Gastroesophageal sphincter (tissue), 4 donors: ENCODE measurements around the gene UGGT1. TPM values are rescaled to one million over a fixed set of nuclear protein-coding genes. Genes with fewer than 3 reads are reported as not detected.

Source experiments
- ATAC-seq: fragments of 150-250 bp; one replicate; pipeline ENCODE4 v1.9.1; 2016; ENCODE audit warnings: mild to moderate bottlenecking, moderate library complexity
- H3K27ac ChIP-seq, 4 donors: fragments of 200-600 bp; sonication (generic) in 3 of 4; 1 replicate in 3 of 4; 2 replicates in 1 of 4; pipeline ENCODE4 v1.5.1; 2016 to 2019
- H3K27me3 ChIP-seq: fragments of 200-600 bp; sonication (generic); one replicate; pipeline ENCODE4 v1.5.1; 2019
- H3K36me3 ChIP-seq, 2 donors: fragments of 200-600 bp; sonication (generic); one replicate each; pipeline ENCODE4 v1.5.1; 2019; ENCODE audit warnings: control low read depth in 1 of 2
- H3K4me1 ChIP-seq, 3 donors: fragments of 200-600 bp; sonication (generic); 1 replicate in 2 of 3; 2 replicates in 1 of 3; pipeline ENCODE4 v1.5.1; 2016 to 2019; ENCODE audit warnings: control low read depth in 2 of 3
- H3K4me3 ChIP-seq, 2 donors: fragments of 200-600 bp; sonication (generic); one replicate each; pipeline ENCODE4 v1.5.1; 2019; ENCODE audit warnings: mild to moderate bottlenecking in 1 of 2, moderate library complexity in 1 of 2
- H3K9me3 ChIP-seq, 3 donors: fragments of 200-600 bp; sonication (generic); one replicate each; pipeline ENCODE4 v1.5.1; 2017 to 2019; ENCODE audit warnings: control low read depth in 2 of 3
- CTCF ChIP-seq, 4 experiments: fragments of 200-600 bp in 2 of 4; fragments of 450-650 bp in 2 of 4; sonication (generic) in 1 of 4; IDR thresholded peaks; one replicate each; pipeline ENCODE4 v1.5.1; 2017 to 2019; ENCODE audit warnings: antibody characterized with exemption in 4 of 4, mild to moderate bottlenecking in 2 of 4, moderate library complexity in 2 of 4
- EP300 ChIP-seq: sonication (generic); formaldehyde crosslinking; IDR thresholded peaks from one replicate; pipeline ENCODE4 v1.6.1; 2017; ENCODE audit warnings: antibody characterized with exemption, mild to moderate bottlenecking
- POLR2A ChIP-seq, 2 donors: fragments of 450-650 bp; IDR thresholded peaks; one replicate each; pipeline ENCODE4 v1.6.1; 2017; ENCODE audit warnings: antibody characterized with exemption in 2 of 2, mild to moderate bottlenecking in 2 of 2, moderate library complexity in 1 of 2
- POLR2AphosphoS5 ChIP-seq: sonication (generic); formaldehyde crosslinking; IDR thresholded peaks from one replicate; pipeline ENCODE4 v1.6.1; 2017; ENCODE audit warnings: antibody characterized with exemption
- WGBS, 2 donors: methylation state at CpG; one replicate each; pipeline ENCODE4 v1.1.5; 2018; ENCODE audit warnings: low coverage in 1 of 2; 5-methylcytosine and 5-hydroxymethylcytosine counted together
- total RNA-seq, 4 donors: library from RNA; depleted of rRNA; stranded (reverse); fragments of >200 nt; gene quantifications; one replicate each; pipeline ENCODE4 v1.1.0, GENCODE V29; 2016

Gene UGGT1
- total RNA-seq, 4 donors from 2014 or later: 35.5 to 55.4 (median 43.4) TPM

DNA sequence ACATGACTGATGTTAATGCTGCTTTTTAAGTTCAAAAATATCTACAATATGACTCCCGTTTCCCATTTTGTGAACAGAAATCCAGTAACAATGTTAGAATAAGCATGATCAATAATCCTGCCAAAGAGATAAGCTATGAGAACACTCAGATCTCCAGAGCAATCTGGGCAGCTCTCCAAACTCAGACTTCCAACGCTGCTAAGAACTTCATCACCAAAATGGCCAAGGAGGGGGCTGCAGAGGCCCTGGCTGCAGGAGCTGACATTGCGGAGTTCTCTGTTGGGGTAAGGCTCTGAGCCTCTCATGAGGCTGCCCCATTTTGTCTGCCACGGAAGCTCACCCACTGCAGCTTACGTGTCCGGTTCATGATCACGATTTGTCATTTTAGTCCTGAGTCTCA is 68.4 kb downstream of the UGGT1 start:
- Histone ChIP-seq H3K4me3 (no peak overlapping the region), H3K36me3 (peaks cover 0 to 88% of the 10 kb centered on the region in 2 donors)

DNA sequence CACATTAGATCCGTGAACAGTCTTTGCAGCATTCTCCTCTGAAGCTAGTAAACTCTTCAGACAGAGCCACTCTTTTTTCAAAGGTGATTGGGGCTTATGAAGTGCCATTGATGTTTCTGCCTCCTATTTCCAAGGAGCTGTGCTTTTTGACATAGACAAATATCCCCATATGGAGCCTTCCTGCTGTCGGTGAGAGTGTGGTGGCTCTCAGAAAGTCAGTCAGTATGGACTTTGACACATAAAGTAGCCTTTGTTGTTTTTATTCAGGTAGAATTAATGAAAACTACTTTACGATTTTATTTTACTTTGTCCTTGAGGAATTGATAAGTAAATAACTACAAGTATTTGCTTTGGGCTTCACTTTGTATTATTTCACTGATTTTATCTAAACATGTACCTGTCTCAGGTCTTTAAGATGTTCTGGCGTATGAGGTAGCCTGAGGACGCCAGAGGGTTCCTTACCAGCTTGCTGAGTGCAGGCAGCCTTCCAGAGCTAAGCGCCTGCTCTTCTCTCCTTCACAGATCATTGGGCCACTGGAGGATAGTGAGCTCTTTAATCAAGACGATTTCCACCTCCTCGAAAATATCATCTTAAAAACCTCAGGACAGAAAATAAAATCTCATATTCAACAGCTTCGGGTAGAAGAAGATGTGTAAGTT is 69.7 kb downstream of the UGGT1 start:
- TF ChIP-seq CTCF (IDR thresholded peaks at IDR 0.05): no peak
- no peak for TF ChIP-seq POLR2AphosphoS5
- TF ChIP-seq EP300: no peak
- no peak for TF ChIP-seq POLR2A (IDR thresholded peaks at IDR 0.05)
- Histone ChIP-seq H3K27ac (no peak overlapping the region), H3K4me1 (no peaks in the 10 kb centered on the region), H3K27me3 (no peaks in the 10 kb centered on the region), H3K4me3 (no peak overlapping the region), H3K36me3 (peaks cover 0 to 99% of the 10 kb centered on the region in 2 donors), H3K9me3 (no peaks in the 10 kb centered on the region)
- 78 to 81% methylated on average over 6 to 9 of the region's 9 CpGs for WGBS, 2 donors
- ATAC-seq: no peak

More for the DNA sequence above, 68.4 kb downstream of the UGGT1 start:
- Histone ChIP-seq H3K4me1 (no peaks in the 10 kb centered on the region), H3K9me3 (no peaks in the 10 kb centered on the region), H3K27me3 (no peaks in the 10 kb centered on the region), H3K27ac (no peak overlapping the region)
- ATAC-seq: no peak
- 69 to 80% methylated on average over 7 of the region's 7 CpGs for WGBS, 2 donors
- TF ChIP-seq POLR2A (IDR thresholded peaks at IDR 0.05): no peak
- no peak for TF ChIP-seq CTCF (IDR thresholded peaks at IDR 0.05)
- no peak for TF ChIP-seq POLR2AphosphoS5
- no peak for TF ChIP-seq EP300

DNA sequence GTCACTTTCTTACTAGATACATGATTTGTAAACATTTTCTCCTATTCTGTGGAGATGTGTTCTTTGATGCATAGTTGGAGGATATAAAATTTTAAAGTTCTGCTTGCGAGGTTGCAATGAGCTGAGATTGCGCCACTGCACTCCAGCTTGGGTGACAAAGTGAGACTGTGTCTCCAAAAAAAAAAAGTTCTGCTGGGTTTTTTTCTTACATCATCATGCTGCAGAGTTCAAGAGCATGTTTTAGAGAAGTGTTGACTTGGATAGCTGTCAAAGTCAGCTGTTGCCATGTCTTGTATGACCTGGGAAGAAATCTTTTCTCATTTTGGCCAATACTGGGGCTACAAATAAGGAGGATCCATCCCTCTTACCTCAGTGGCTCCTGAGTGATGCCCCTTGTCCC is 71.3 kb downstream of the UGGT1 start:
- 100% methylated on average over 2 of the region's 2 CpGs for WGBS, 2 donors
- no peaks in the 10 kb centered on the region for H3K27me3 ChIP-seq
- H3K27ac ChIP-seq: no peak overlapping the region
- no peak overlapping the region for H3K4me3 ChIP-seq
- no peak for ATAC-seq
- TF ChIP-seq POLR2A (IDR thresholded peaks at IDR 0.05) (no peak), CTCF (IDR thresholded peaks at IDR 0.05) (no peak), EP300 (no peak), POLR2AphosphoS5 (no peak)
- H3K4me1 ChIP-seq: no peaks in the 10 kb centered on the region
- H3K9me3 ChIP-seq: no peaks in the 10 kb centered on the region
- peaks cover 0 to 99% of the 10 kb centered on the region in 2 donors for H3K36me3 ChIP-seq

GRCh38 chr2:128164311-128164710 is 73.3 kb downstream of the UGGT1 start:
- no peaks in the 10 kb centered on the region for H3K4me1 ChIP-seq
- no peak overlapping the region for H3K27ac ChIP-seq
- H3K36me3 ChIP-seq: peaks cover 0 to 94% of the 10 kb centered on the region in 2 donors
- TF ChIP-seq POLR2AphosphoS5: no peak
- no peak for TF ChIP-seq POLR2A (IDR thresholded peaks at IDR 0.05)
- no peak for TF ChIP-seq EP300
- TF ChIP-seq CTCF (IDR thresholded peaks at IDR 0.05): no peak
- H3K27me3 ChIP-seq: no peaks in the 10 kb centered on the region
- H3K4me3 ChIP-seq: no peak overlapping the region
- no peaks in the 10 kb centered on the region for H3K9me3 ChIP-seq
- no peak for ATAC-seq
- WGBS, 2 donors: 78 to 93% methylated on average over 2 of the region's 2 CpGs

DNA sequence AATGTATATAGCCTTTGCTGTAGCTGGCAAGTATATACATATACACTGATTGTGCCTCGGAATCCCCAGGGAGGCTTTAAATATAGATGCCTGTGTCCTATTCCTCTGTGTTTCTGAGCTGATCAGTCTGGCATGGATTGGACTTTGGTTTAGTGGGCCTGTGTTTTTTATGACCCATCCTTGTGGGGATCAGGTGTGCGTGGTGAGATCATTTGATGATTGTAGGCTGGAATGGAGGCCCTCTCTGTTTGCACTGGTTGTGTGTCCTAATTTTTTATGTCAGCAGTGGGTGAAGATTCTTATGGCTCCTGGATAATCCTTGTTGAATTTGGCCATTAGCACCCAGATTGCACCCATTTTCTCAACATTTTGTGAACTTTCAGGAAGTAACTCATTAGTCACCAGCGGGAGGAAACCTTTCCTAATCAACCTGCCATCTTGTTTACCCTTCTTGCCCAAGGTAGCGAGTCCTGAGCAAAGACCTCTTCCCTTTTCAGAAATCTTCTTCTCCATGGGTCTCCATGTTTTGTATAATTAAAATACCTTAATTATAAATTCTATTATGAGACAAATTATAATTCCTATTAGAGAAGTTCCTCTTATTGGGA is 75.8 kb downstream of the UGGT1 start:
- no peaks in the 10 kb centered on the region for H3K9me3 ChIP-seq
- H3K27ac ChIP-seq: no peak overlapping the region
- TF ChIP-seq POLR2AphosphoS5 (no peak), CTCF (IDR thresholded peaks at IDR 0.05) (no peak), EP300 (no peak), POLR2A (IDR thresholded peaks at IDR 0.05) (no peak)
- ATAC-seq: no peak
- H3K4me3 ChIP-seq: no peak overlapping the region
- 81 to 94% methylated on average over 2 to 4 of the region's 4 CpGs for WGBS, 2 donors
- peaks cover 0 to 93% of the 10 kb centered on the region in 2 donors for H3K36me3 ChIP-seq
- no peaks in the 10 kb centered on the region for H3K4me1 ChIP-seq
- no peaks in the 10 kb centered on the region for H3K27me3 ChIP-seq
